DMS153 (cell line): ENCODE measurements around the gene NEB.

ENCODE experiments used
- DNase-seq: peaks from one replicate; lab custom pipeline; 2025; lab: John Stamatoyannopoulos, UW

NEB gene

GRCh38 chr2:151556121-151556520, 178.2 kb downstream of the NEB start:
- no peak for DNase-seq

GRCh38 chr2:151552287-151552686, 182.0 kb downstream of the NEB start:
- DNase-seq = no peak

GRCh38 chr2:151551556-151551955, 182.7 kb downstream of the NEB start:
- no peak for DNase-seq

- no peak for DNase-seq
Measured at GRCh38 chr2:151549191-151549590, 185.1 kb downstream of the NEB start.

- DNase-seq = no peak
Measured at GRCh38 chr2:151544449-151544848, 189.8 kb downstream of the NEB start.

GRCh38 chr2:151543876-151544275, 190.4 kb downstream of the NEB start:
- DNase-seq = no peak

GRCh38 chr2:151534001-151534400, 200.3 kb downstream of the NEB start:
- no peak for DNase-seq

GRCh38 chr2:151533127-151533526, 201.1 kb downstream of the NEB start:
- DNase-seq = no peak

- DNase-seq = no peak
Measured at GRCh38 chr2:151526572-151527090, 207.6 kb downstream of the NEB start.

GRCh38 chr2:151525821-151526373, 208.4 kb downstream of the NEB start:
- DNase-seq = no peak

GRCh38 chr2:151523850-151524249, 210.4 kb downstream of the NEB start:
- DNase-seq = no peak

GRCh38 chr2:151522556-151522955, 211.7 kb downstream of the NEB start:
- DNase-seq = no peak

- DNase-seq = no peak
Measured at GRCh38 chr2:151520976-151521375, 213.3 kb downstream of the NEB start.

GRCh38 chr2:151518802-151519201, 215.5 kb downstream of the NEB start:
- DNase-seq = no peak

- no peak for DNase-seq
Measured at GRCh38 chr2:151508519-151508918, 225.8 kb downstream of the NEB start.

GRCh38 chr2:151506170-151506569, 228.1 kb downstream of the NEB start:
- DNase-seq = no peak

GRCh38 chr2:151498178-151498577, 236.1 kb downstream of the NEB start:
- no peak for DNase-seq

- no peak for DNase-seq
Measured at GRCh38 chr2:151491496-151491895, 242.8 kb downstream of the NEB start.

GRCh38 chr2:151490276-151490675, 244.0 kb downstream of the NEB start:
- DNase-seq = no peak

GRCh38 chr2:151486053-151486452, 248.2 kb downstream of the NEB start:
- no peak for DNase-seq

GRCh38 chr2:151484100-151484499, 250.2 kb downstream of the NEB start:
- no peak for DNase-seq

- DNase-seq = no peak
Measured at GRCh38 chr2:151483546-151483945, 250.7 kb downstream of the NEB start.

GRCh38 chr2:151482171-151482725, 252.0 kb downstream of the NEB start:
- DNase-seq = no peak

- no peak for DNase-seq
Measured at GRCh38 chr2:151481744-151482143, 252.5 kb downstream of the NEB start.
